Measurements from ENCODE around the gene ENO2.

Gene ENO2

GRCh38 chr12:6962285-6963015 lies 48.1 kb downstream of the ENO2 start:
- DNase-seq = peak; percentile 47

DNA sequence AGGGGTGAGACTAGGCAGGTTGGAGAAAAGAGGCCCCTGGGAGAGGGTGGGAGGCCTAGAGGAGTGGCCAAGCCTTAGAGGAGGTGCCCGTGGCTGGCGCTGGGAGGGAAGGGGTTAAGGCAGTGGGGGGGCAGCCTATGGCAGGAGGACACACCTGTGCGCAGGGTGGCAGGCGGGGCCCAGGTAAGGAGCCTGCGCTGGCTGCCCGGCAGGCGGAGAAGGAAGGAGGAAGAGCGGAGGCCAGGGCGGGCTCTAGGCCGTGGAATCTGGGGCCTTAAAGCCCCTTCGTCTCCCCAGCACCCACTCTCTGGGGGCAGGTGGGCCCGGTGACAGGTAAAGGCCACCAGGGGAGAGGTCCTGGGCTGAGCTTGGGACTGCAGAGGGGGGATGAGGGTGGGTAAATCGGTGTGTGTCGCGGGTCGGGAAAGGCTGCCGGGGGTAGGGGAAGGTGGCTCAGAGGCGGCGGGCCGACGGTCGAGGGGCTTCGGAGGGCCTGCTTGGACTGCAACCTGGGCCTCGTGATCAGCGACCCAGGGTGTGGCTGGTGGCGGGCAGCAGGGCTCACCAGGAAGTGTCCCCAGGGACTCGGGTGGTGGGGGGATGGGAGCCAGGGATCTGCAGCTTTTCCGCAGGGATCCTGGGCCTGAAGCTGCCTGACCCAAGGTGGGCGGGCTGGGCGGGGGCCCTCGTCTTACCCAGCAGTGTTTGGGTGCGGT lies 48.8 kb downstream of the ENO2 start:
- DNase-seq = peak; percentile 77

GRCh38 chr12:6963791-6964413 lies 49.5 kb downstream of the ENO2 start:
- DNase-seq = no peak

DNA sequence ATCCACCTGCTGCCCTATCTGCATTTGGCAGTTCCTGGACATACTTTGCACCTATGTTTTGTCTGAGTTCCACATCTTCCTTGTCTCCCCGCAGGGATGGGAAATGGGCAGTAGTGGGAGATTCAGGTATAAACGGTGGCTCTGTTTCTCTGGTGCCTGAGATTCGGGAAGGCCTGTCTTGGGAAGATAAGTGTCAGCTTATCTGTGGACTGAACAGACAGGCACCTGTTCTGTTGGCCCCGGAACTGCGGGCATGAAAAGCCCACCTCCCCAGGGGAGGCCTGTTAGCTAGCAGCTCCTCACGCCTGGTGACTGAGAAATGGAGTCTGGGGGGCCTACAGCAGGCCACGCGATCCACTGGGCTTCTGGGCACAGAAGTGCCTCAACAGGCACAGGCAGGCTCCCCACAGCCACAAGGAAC lies 50.2 kb downstream of the ENO2 start:
- no peak for DNase-seq

DNA sequence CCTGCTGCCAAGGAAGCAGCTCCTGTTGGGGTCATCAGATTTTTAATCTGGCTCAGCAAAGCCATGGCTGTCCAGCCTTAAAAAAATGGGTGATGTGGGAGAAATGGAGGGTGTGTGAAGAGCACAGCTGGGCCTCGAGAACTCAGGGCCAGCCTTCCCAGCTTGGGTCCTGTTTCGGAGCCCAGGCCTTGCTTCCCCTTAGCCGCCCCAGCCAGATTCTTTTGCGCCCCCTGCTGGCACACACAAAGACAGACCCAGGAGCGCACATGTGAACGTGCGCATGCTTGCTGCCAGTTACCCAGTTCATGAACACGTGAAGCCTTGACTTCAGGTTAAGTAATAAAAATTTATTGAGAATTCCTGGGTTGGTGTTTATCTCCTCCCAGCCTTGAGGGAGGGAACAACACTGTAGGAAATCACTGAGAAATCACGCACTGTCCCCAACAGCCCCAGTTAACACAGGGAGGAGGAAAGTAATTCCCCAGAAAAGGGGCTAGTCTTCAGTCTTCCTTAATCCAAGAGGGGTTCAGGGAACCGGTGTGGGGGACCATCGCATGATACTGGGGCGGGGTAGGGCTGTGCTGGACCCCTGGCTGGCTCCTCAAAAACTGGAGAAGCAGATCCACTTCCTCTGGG lies 50.8 kb downstream of the ENO2 start:
- DNase-seq = peak; percentile 35

DNA sequence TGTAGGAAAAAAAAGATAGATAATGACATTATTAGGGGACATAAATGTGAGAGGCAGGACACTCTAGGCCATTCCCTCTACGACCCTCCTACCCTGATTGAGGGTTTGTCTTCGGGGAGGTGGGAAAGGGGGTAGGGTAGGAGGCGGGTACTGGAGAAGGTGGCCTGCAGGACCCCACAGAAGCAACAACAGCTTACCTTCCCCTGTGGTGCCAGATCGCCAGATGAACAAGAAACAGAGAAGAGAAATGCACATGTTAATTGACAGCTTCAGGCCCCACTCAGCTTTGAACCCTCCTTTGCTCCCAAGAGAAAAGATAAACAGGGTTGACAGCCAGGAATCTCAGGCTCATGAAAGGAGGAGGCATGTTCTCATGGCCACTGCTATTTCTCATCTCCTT lies 51.3 kb downstream of the ENO2 start:
- no peak for DNase-seq

- no peak for DNase-seq
Observed at GRCh38 chr12:6966351-6966750, 52.0 kb downstream of the ENO2 start.

DNA sequence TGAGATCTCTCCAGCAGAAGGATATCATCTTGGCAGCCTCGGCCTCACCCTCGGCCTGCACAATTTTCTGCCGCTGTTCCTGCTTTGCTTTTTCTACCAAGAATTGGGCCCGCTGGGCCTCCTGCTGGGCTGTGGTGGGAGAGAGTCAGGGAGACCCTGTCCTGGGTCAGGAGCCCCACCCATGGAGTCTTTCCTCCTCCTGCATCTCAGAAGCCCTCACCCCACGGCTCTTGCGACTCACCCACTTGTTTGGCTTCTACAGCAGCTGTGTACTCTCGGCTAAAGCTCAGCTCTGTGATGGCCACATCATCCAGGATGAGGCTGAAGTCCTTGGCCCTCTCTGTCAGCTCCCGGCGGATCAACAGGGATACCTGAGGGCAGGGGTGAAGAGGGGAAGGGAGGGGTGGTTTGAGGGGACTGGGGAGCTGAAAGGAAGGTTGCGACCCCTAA lies 53.3 kb downstream of the ENO2 start:
- no peak for DNase-seq

GRCh38 chr12:6968426-6968825 lies 54.0 kb downstream of the ENO2 start:
- DNase-seq = no peak

GRCh38 chr12:6970096-6970527 lies 55.7 kb downstream of the ENO2 start:
- DNase-seq = no peak

All from NCI-H187 treated with DMSO at 0.1 percent for 48 hours (cell line).